HEK293 (cell line): ENCODE results near the gene GDAP2.

Experiments
- KLF8 ChIP-seq: fragments of 450-650 bp; formaldehyde crosslinking; IDR thresholded peaks from 2 replicates; pipeline ENCODE4 v1.5.1; 2016; ENCODE audit warnings: missing biosample characterization, missing genetic modification characterization
- MZF1 ChIP-seq: fragments of 450-650 bp; formaldehyde crosslinking; IDR thresholded peaks from 2 replicates; pipeline ENCODE4 v1.5.1; 2017; ENCODE audit warnings: missing biosample characterization, missing genetic modification characterization, borderline replicate concordance
- PRDM1 ChIP-seq: fragments of 450-650 bp; formaldehyde crosslinking; IDR thresholded peaks from 2 replicates; pipeline ENCODE4; 2016; ENCODE audit warnings: missing biosample characterization, missing genetic modification characterization
- SETDB1 ChIP-seq: IDR thresholded peaks from one replicate; pipeline ENCODE4 v1.6.1; 2017; ENCODE audit warnings: mild to moderate bottlenecking, low read length, moderate library complexity, mixed read lengths; ENCODE audit not compliant: insufficient read length
- ZBTB7A ChIP-seq: fragments of 450-650 bp; formaldehyde crosslinking; IDR thresholded peaks from 2 replicates; pipeline ENCODE4 v1.5.1; 2016; ENCODE audit warnings: low read depth, missing biosample characterization, missing genetic modification characterization
- ZNF311 ChIP-seq: fragments of 450-650 bp; formaldehyde crosslinking; IDR thresholded peaks from 2 replicates; pipeline ENCODE4 v1.5.1; 2017; ENCODE audit warnings: missing biosample characterization, missing genetic modification characterization, borderline replicate concordance
- ZNF354C ChIP-seq: fragments of 450-650 bp; formaldehyde crosslinking; IDR thresholded peaks from 2 replicates; pipeline ENCODE4 v1.5.1; 2016; ENCODE audit warnings: missing biosample characterization, missing genetic modification characterization, low read depth, borderline replicate concordance
- ZNF473 ChIP-seq: fragments of 450-650 bp; formaldehyde crosslinking; IDR thresholded peaks from 2 replicates; pipeline ENCODE4 v1.5.1; 2017; ENCODE audit warnings: missing biosample characterization, missing genetic modification characterization
- ZNF501 ChIP-seq: fragments of 450-650 bp; formaldehyde crosslinking; IDR thresholded peaks from 2 replicates; pipeline ENCODE4 v1.5.1; 2016; ENCODE audit warnings: missing biosample characterization, missing genetic modification characterization
- ZNF530 ChIP-seq: fragments of 450-650 bp; formaldehyde crosslinking; IDR thresholded peaks from 2 replicates; pipeline ENCODE4 v1.5.1; 2016; ENCODE audit warnings: low read depth, missing biosample characterization, missing genetic modification characterization
- TF ChIP-seq, protein P1 (sequence below): fragments of 450-650 bp; formaldehyde crosslinking; IDR thresholded peaks from 2 replicates; pipeline ENCODE4 v1.5.1; 2016; ENCODE audit warnings: missing biosample characterization, missing genetic modification characterization
- TF ChIP-seq, protein P2 (sequence below): fragments of 450-650 bp; formaldehyde crosslinking; IDR thresholded peaks from 2 replicates; pipeline ENCODE4 v1.5.1; 2016; ENCODE audit warnings: missing biosample characterization, missing genetic modification characterization, low read depth
- TF ChIP-seq, protein P3 (sequence below): fragments of 450-650 bp; formaldehyde crosslinking; IDR thresholded peaks from 2 replicates; pipeline ENCODE4 v1.5.1; 2017; ENCODE audit warnings: missing biosample characterization, missing genetic modification characterization

DNA sequence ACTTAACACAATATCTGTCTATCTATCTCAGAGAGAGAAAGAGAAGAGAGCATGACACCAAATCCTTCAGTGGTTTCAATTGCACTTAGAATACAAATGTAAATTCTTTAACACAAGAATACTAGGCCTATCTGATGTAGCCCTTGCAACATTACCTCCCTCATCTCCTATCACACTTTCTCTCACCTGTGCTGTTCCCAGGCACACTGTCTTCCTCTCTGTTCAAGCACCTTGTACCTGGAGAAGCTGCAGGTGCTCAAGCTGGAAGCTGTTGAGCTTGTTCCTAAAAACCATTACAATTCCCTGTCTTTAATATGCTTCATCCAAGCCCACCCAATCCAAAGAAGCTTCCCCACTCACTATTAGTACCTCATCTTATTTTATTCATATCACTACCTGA lies 97.0 kb downstream of the GDAP2 start:
- TF ChIP-seq ZNF501 (tag by site-specific recombination) (no peak), SETDB1 (no peak), ZNF354C (no peak), KLF8 (no peak), ZBTB7A (tag by site-specific recombination) (no peak), PRDM1 (tag by site-specific recombination) (no peak), ZNF473 (tag by site-specific recombination) (no peak), ZNF530 (tag by site-specific recombination) (no peak), ZNF311 (tag by site-specific recombination) (no peak), MZF1 (tag by site-specific recombination) (no peak)
- TF ChIP-seq, protein P1, sequence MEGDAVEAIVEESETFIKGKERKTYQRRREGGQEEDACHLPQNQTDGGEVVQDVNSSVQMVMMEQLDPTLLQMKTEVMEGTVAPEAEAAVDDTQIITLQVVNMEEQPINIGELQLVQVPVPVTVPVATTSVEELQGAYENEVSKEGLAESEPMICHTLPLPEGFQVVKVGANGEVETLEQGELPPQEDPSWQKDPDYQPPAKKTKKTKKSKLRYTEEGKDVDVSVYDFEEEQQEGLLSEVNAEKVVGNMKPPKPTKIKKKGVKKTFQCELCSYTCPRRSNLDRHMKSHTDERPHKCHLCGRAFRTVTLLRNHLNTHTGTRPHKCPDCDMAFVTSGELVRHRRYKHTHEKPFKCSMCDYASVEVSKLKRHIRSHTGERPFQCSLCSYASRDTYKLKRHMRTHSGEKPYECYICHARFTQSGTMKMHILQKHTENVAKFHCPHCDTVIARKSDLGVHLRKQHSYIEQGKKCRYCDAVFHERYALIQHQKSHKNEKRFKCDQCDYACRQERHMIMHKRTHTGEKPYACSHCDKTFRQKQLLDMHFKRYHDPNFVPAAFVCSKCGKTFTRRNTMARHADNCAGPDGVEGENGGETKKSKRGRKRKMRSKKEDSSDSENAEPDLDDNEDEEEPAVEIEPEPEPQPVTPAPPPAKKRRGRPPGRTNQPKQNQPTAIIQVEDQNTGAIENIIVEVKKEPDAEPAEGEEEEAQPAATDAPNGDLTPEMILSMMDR (tag by site-specific recombination), result no peak
- TF ChIP-seq, protein P2, sequence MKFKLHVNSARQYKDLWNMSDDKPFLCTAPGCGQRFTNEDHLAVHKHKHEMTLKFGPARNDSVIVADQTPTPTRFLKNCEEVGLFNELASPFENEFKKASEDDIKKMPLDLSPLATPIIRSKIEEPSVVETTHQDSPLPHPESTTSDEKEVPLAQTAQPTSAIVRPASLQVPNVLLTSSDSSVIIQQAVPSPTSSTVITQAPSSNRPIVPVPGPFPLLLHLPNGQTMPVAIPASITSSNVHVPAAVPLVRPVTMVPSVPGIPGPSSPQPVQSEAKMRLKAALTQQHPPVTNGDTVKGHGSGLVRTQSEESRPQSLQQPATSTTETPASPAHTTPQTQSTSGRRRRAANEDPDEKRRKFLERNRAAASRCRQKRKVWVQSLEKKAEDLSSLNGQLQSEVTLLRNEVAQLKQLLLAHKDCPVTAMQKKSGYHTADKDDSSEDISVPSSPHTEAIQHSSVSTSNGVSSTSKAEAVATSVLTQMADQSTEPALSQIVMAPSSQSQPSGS, result no peak
- TF ChIP-seq, protein P3, sequence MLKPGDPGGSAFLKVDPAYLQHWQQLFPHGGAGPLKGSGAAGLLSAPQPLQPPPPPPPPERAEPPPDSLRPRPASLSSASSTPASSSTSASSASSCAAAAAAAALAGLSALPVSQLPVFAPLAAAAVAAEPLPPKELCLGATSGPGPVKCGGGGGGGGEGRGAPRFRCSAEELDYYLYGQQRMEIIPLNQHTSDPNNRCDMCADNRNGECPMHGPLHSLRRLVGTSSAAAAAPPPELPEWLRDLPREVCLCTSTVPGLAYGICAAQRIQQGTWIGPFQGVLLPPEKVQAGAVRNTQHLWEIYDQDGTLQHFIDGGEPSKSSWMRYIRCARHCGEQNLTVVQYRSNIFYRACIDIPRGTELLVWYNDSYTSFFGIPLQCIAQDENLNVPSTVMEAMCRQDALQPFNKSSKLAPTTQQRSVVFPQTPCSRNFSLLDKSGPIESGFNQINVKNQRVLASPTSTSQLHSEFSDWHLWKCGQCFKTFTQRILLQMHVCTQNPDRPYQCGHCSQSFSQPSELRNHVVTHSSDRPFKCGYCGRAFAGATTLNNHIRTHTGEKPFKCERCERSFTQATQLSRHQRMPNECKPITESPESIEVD (tag by site-specific recombination), result no peak
